HG03521 (cell line): ENCODE results near the gene NR1D2.

Source experiments
- ATAC-seq: cut with Tn5 transposase; IDR thresholded peaks from one replicate; pipeline ENCODE4 v1.9.1; 2021; ENCODE audit warnings: mild to moderate bottlenecking, moderate library complexity; ENCODE audit not compliant: unreplicated experiment

NR1D2 gene

GRCh38 chr3:23928524-23928923, 16.6 kb upstream of the NR1D2 start:
- ATAC-seq = no peak

GRCh38 chr3:23931597-23931996, 13.5 kb upstream of the NR1D2 start:
- no peak for ATAC-seq

- ATAC-seq = no peak
Measured at GRCh38 chr3:23932571-23932970, 12.5 kb upstream of the NR1D2 start.

GRCh38 chr3:23934253-23934652, 10.8 kb upstream of the NR1D2 start:
- no peak for ATAC-seq

GRCh38 chr3:23937296-23937695, 7.8 kb upstream of the NR1D2 start:
- no peak for ATAC-seq

GRCh38 chr3:23938688-23939087, 6.4 kb upstream of the NR1D2 start:
- no peak for ATAC-seq

GRCh38 chr3:23940775-23941174, 4.3 kb upstream of the NR1D2 start:
- ATAC-seq = no peak

GRCh38 chr3:23941440-23941839, 3.6 kb upstream of the NR1D2 start:
- ATAC-seq = no peak

GRCh38 chr3:23942546-23942945, 2.5 kb upstream of the NR1D2 start:
- no peak for ATAC-seq

GRCh38 chr3:23944007-23944783, 891 bp upstream of the NR1D2 start:
- ATAC-seq = no peak

- ATAC-seq = no peak
Measured at GRCh38 chr3:23945663-23945912, 502 bp downstream of the NR1D2 start.

- peak; percentile 76 for ATAC-seq
Measured at GRCh38 chr3:23945913-23946687, 1.0 kb downstream of the NR1D2 start.

GRCh38 chr3:23948761-23949160, 3.7 kb downstream of the NR1D2 start:
- no peak for ATAC-seq

GRCh38 chr3:23949784-23950183, 4.7 kb downstream of the NR1D2 start:
- ATAC-seq = no peak

GRCh38 chr3:23950293-23950692, 5.2 kb downstream of the NR1D2 start:
- ATAC-seq = peak; percentile 21

- ATAC-seq = peak; percentile 39
Measured at GRCh38 chr3:23952646-23953045, 7.6 kb downstream of the NR1D2 start.

GRCh38 chr3:23953523-23953922, 8.4 kb downstream of the NR1D2 start:
- ATAC-seq = no peak

- ATAC-seq = no peak
Measured at GRCh38 chr3:23954144-23954543, 9.1 kb downstream of the NR1D2 start.

- ATAC-seq = no peak
Measured at GRCh38 chr3:23956701-23957100, 11.6 kb downstream of the NR1D2 start.

GRCh38 chr3:23959135-23959900, 14.2 kb downstream of the NR1D2 start:
- ATAC-seq = no peak

- no peak for ATAC-seq
Measured at GRCh38 chr3:23960649-23961048, 15.6 kb downstream of the NR1D2 start.

GRCh38 chr3:23961066-23961465, 16.0 kb downstream of the NR1D2 start:
- no peak for ATAC-seq
